ENCODE measurements around the gene SVEP1. TPM values are rescaled to one million over a fixed set of nuclear protein-coding genes. Genes with fewer than 3 reads are reported as not detected.
"Not testable (repeated sequence)": the region's sequence is repeated elsewhere in the genome, so short reads cannot be mapped to it uniquely, and the experiment has no call there.

Gene SVEP1
- total RNA-seq, 1 donor from 2014 or later = 0.06 TPM

DNA sequence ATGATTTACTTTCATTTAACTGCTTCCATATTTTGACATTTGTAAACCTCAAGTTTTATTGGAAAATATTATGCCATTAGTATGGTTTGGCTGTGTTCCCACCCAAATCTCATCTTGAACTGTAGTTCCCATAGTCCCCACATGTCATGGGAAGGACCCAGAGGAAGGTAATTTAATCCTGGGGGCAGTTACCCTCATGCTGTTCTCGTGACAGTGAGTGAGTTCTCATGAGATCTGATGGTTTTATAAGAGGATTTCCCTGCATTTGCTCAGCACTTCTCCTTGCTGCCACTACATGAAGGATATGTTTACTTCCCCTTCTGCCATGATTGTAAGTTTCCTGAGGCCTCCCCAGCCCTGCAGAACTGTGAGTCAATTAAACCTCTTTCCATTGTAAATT, 48.3 kb downstream of the SVEP1 start:
- not testable (repeated sequence) for DNase-seq (ENCODE audit: extremely low read depth, low read depth, low spot score)

DNA sequence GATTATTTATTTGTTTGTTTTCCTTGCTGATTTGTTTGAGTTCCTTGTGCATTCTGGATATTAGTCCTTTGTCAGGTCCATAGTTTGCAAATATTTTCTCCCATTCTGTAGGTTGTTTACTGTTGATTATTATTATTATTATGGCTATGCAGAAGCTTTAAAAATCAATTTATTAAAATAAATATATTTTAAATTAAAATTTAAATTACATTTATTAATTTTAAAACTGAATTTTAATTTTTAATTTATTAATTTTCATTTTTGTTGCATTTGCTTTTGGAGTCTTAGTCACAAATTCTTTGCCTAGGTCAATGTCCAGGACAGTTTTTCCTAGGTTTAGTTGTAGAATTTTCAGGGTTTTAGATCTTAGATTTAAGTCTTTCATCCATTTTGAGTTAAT, 50.9 kb downstream of the SVEP1 start:
- no peak for DNase-seq (ENCODE audit: extremely low read depth, low read depth, low spot score)

DNA sequence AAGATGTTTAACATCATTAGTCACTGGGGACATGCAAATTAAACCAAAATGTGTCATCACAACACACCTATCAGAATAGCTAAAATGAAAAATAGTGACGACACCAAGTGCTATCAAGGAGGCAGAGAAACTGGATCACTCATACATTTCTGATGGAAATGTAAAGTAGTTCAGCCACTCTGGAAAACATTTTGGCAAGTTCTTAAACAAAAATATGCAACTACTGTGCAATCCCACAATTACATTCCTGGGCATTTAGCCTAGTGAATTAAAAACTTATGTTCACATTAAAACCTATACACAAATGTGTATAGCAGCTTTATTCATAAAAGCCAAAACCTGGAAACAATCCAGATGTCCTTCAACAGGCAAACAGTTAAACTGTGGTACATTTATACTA, 53.1 kb downstream of the SVEP1 start:
- DNase-seq (ENCODE audit: extremely low read depth, low read depth, low spot score) = no peak

DNA sequence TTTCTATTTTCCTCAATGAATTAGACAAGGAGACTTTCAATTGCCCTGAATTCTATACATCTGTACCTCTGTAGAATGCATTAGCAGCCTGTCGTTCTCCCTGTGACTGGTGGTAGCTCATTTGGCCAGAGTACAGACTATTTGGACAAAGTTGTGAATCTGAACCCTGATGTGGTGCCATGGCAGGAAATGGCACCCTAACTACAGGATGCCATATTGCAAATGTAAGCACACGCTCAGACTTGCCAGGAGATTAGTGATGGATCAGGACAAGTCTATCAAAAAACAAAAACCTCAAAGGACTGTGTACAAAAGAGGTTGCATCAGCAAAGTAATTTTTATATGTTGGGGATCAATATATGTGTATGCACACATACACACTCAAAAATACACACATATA, 58.3 kb downstream of the SVEP1 start:
- no peak for DNase-seq (ENCODE audit: extremely low read depth, low read depth, low spot score)

DNA sequence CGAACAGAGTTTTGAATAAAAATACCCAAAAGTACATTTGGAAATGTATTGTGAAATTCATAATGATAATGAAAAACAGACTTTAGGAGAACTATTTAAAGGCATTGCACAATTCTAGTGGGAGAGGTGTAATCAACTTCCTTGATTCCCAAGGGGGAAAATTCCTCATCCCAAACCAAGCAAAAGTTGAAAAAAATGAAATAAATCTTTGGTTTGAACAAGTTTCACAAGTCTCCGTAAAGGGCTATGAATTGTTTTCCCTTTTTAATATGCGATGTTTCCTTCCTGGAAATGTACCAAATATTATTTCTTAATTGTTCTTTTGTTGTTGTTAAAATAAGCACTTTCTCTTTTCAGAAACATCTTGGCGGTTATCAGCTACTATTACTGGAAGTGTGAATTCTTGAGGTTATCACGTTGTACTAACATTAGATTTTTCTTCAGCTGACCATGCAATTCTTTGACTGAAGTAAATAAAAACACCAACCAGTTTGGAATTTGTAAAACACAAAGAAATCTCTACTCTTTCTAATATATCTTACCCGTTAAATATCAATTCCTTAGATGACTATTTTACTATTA, 59.3 kb downstream of the SVEP1 start:
- DNase-seq (ENCODE audit: extremely low read depth, low read depth, low spot score) = no peak

DNA sequence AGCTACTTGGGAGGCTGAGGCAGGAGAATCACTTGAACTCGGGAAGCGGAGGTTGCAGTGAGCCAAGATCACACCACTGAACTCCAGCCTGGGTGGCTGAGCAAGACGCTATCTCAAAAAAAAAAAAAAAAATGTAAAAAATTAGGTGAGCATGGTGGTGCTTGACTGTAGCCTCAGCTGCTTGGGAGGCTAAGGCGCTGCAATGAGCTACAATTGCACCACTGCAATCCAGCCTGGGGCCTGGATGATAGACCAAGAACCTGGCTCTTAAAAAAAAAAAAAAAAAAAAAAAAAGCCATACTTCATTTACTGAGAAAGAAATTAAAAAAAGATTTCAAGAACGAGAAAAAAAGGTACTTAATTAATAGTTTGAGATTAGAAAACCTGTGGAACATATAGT, 62.1 kb downstream of the SVEP1 start:
- DNase-seq (ENCODE audit: extremely low read depth, low read depth, low spot score) = no peak

DNA sequence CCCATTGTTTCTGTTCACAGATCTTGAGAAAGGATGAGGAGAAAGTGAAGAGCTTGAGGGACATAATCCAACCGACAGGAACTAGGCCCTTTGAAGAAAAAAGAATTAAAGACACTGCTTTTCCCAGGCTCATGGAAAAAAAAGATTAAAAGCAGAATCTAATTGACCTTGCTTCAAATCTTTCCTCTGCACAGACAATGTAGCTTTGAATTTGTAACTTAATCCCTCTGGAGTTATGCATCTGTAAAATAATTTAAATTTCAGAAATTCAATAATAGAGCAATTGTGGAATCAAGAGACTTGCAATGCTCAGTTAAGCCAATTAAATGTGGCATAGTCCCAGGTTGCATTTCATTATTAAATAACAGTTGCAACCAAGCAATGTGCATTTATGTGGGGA, 64.6 kb downstream of the SVEP1 start:
- no peak for DNase-seq (ENCODE audit: extremely low read depth, low read depth, low spot score)

DNA sequence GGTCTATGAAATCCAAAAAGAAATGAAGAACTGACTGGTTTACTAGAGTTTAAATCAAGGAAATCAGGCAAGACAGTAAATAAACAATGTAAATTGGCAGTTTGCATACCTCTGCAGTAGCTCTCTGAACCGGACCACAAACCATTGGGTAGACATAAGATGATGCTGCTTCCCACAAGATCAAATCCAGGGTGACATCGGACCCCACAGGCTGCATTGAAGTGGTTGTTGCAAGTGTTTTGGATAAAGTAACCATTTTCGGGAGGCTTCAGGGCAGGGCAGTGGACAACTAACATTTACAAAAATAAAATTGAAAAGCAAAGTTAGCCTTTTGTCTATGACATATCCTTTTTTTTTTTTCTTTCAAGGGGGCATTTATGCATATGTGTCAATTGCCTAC, 66.7 kb downstream of the SVEP1 start:
- no peak for DNase-seq (ENCODE audit: extremely low read depth, low read depth, low spot score)

DNA sequence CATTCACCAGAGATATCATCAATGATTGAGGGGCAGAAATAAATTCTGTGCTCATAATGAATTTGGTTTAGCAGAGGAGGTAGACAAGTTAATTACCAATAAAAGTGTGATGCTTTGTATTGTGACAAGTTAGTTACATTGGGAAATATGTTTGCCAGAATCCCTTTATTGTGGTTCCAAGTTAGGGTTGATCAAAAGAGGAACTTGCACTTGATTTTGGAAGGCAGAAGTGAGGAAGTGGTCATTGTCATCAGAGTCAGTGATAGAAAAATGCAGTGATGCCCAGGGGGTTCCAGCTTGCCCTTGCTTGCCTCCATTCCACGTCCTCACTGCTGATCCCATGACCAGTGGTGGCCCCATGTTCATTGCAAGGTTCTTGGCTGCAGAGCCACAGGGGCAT, 69.7 kb downstream of the SVEP1 start:
- no peak for DNase-seq (ENCODE audit: extremely low read depth, low read depth, low spot score)

DNA sequence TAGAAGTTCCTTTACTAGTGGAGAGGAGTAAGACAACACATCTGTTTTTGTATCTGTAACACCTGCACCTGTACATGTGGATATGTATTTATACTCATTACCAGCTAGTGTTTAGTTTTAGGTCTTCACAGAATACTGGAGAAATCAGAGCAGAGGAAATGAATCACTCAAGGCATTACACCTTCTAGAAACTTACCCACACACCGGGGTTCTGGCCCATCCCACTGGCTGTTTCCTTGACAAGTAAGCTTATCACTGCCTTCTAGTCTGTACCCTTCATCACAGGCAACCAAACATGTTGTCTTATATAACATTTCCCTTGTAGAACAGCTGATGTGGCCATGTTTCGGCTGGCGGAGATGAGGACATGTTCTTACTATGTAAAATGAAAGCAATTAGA, 76.7 kb downstream of the SVEP1 start:
- DNase-seq (ENCODE audit: extremely low read depth, low read depth, low spot score) = no peak

DNA sequence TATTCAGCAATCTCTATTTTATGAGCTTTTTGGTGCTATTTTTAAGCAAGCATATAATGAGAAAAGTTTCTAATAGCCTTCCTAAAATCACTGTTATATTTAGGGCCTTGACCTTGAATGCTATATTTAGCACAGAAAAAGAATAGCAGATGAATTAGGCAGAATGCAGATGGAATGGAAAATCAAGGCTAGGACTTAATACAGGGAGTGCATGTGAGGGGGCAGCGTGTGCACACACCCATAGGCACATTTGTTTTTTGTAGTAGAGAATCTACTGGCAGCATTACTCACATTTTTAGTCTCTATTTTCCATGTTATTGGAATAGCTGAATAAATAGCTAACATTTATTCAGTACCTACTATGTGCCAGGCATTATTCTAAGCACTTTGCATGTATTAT, 79.9 kb downstream of the SVEP1 start:
- no peak for DNase-seq (ENCODE audit: extremely low read depth, low read depth, low spot score)

DNA sequence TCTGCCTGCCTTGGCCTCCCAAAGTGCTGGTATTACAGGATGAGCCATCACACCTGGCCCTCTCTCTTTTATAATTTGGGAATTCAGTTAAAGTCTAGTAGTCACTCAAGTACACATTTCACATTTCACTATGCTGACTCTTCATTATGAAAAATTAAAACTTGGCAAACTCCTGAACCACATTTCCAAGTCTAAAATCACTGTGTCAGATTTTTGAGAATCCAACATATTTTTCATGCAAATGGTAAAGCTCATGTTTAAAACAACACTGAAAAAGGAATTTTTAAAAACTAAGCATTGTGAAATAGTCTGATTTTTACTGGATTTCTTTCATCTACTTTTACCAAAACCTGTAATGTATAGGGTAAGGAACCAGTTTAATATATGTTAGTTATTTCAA, 92.3 kb downstream of the SVEP1 start:
- no peak for DNase-seq (ENCODE audit: extremely low read depth, low read depth, low spot score)

DNA sequence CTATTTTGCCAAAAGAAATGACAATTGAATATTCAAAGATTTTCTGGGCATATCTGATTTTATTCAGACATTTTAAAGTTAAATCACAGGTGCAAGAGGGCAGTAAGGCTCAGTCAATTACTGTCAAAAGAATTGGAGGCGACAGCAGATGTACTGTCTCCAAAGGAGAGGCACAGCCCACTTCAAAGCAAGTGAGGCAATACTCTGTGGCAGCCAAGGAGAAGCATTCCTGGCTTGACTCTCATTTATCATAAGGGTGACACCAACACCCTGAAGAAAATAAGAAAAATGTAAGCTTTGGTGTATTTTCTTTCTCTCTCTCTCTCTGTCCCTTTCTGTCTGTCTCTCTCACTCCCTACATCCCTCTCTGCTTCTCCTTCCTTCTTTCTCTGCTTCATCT, 93.3 kb downstream of the SVEP1 start:
- DNase-seq (ENCODE audit: extremely low read depth, low read depth, low spot score) = no peak

DNA sequence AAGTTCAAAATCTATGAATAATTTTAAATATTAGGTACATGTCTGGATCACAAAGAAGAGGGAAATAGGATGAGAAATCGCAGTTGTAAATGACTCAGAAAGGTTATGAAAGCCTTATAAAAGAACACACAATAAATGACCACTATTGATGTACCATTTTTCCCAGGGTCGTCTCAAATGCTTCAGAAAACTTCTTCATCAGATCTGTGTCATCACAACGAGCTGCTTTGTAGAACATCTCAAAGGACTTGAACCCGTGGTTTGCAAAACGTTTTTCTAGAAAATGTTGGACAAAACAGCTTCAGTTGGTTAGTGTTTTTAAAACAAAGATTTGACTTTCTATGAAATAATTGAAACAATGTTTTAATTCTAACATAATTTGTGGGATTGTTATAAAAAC, 100.1 kb downstream of the SVEP1 start:
- no peak for DNase-seq (ENCODE audit: extremely low read depth, low read depth, low spot score)

DNA sequence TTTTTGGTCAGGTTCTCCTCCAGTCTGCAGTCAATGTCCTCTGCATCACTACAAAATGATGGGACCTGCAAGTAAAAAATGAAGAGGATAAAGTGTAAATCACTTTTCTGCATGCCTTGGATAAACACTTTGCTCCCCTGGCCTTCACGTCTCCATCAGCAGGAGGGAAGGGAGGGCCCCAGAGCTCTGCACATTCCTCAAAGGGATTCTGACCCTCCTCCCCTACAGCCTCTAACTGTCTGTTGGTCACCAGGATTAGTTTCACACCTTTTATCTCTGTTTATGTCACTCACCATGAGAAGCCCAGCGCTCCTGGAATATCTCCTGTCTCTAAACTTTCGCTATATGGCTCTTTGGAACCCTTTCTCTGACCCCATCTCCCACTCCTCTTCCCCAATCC, 103.3 kb downstream of the SVEP1 start:
- DNase-seq (ENCODE audit: extremely low read depth, low read depth, low spot score) = no peak

DNA sequence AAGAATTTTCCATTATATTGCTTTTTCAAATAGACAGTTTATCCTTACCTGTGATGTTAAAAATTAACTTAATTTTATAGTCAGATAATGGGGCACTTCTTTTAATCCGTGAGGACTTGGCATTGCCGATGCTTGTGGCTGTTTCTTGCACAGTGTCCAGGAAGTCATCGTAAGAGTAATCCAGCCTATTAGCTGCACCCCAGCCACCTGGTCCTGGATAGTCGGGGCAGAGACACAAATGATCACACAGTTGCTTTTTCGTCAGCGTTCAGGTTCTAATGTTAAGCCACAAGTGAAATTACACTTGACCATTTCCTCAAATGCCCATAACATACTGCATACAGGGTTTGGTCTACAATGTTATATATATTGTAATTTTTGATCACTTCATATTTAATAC, 107.4 kb downstream of the SVEP1 start:
- DNase-seq (ENCODE audit: extremely low read depth, low read depth, low spot score) = no peak

DNA sequence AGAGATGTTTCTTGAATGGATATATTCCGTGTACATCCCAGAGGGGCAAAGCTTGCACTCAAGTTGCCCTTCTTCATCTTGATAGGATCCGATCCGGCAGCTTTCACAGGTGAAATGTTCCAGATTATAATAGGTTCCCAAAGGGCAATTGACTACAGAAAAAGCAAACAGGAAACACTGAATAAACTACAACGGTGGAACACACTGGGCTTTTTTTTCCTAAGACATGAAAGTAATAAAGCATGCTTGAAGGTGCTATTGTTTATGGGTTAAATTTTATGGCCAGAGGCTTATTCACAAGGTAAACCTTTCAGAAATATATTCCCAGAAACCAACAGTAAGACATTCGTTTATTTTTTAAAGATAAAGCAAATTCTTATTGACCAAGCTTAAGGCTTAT, 110.6 kb downstream of the SVEP1 start:
- no peak for DNase-seq (ENCODE audit: extremely low read depth, low read depth, low spot score)

DNA sequence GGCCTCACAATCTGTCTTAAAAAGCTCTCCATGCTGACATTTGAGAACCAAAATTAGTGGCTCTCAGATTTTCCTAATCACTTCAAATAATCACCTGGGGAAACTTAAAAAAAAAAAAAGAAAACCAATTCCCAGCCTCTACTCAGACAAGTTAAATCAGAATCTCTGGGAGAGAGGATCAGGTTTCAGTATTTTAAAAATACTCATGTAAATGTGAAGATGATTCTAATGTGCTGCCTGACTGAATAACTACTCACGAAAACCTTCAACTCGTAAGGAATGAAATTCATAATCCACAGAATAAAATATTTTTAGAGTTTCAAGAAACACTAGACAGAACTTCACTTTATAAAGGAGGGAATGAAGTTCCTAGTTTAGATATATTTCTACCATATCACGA, 114.4 kb downstream of the SVEP1 start:
- no peak for DNase-seq (ENCODE audit: extremely low read depth, low read depth, low spot score)

DNA sequence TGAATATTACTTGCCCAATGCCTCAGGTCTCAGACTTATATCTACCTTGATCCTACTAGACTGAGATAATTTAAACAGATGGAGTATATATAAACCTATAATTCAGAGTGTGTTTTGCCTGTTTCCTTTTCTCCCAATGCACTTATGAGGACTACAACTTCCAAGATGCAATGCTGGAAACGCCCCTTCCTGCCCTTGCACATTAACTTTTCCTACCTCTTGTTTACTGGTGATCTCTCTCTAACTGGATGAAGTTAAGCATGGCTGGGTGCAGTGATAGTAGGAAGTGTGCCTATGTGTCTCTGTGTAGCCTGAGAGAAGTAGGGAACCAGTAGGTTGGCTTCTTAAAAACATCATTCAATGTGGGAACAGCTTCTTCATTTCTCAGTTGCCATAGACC, 115.2 kb downstream of the SVEP1 start:
- no peak for DNase-seq (ENCODE audit: extremely low read depth, low read depth, low spot score)

DNA sequence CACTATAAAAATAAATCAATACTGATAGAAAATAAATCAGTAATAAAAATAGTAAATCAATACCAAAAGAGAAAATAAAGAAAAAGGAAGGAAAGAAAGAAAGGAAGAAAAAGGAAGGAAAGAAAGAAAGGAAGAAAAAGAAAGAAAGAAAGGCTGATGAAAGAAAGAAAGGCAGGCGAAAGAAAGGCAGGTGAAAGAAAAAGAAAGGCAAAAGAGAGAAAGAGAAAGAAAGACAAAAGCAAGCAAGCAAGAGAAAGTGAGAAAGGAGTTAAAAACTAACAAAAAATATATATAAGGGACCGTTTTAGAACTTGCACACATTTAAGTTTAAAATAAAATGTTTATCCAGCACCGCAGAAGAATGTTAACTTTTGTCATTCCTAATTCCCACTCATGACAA, 116.0 kb downstream of the SVEP1 start:
- no peak for DNase-seq (ENCODE audit: extremely low read depth, low read depth, low spot score)

DNA sequence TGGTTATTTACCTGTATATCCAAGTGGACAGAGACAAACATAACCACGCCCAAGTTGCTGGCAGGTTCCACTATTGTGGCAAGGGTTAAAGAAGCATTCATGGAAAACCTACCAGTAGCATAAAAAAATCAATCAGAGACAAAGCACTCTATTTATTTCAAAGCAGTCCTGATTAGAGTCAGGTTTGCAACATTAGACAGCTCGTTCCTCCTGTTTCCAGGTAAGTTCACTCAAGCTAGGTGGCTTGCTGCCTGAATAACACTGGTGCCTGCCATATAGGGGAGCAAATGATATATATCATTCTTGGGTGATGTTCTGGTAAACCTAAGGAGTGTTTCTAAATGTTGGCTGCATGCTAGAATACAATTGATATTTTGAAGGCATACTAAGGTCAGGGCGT, 122.3 kb downstream of the SVEP1 start:
- DNase-seq (ENCODE audit: extremely low read depth, low read depth, low spot score) = no peak

DNA sequence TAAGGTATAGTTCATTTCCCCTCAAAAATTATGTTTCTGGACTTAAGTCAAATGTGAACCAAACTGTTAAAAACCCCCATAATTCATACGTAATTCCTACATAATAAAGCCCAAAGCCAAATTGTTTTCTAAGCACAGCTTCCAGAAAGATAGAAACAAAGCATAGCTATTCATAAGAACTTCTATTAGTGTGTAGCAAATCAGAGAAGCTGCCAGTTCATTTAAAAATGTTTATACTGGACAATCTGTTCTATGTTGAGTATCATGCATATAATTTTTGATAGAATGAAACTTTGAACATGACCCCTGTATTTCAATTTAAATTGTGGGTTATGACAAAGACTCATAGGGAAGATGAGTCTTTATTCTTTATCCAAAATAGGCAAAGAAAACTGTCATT, 122.9 kb downstream of the SVEP1 start:
- no peak for DNase-seq (ENCODE audit: extremely low read depth, low read depth, low spot score)

DNA sequence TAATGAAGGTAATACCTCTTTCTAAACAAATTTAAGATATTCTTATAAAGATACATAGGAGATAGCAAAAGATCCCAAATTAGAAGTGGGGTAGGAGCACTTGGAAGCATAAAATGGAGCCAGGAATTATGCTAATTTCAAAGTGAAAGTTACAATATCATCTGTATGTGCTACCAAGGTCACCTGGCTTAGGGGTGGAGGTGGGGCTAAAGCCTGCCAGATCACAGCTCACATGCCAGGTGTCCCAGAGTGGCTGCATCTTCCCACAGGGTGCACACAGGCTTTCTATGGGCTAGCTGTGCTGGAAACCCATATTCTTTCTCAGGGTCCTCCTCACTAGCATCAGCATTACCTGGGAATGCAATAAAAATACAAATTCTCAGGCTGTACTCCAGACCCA, 123.7 kb downstream of the SVEP1 start:
- DNase-seq (ENCODE audit: extremely low read depth, low read depth, low spot score) = no peak
